Gastrocnemius medialis (tissue), 4 donors: Measurements from ENCODE around the gene ZSCAN30.

Experiments
- CTCF ChIP-seq, 5 experiments: fragments of 450-650 bp in 3 of 5; fragments of 200-600 bp in 2 of 5; sonication (generic) in 2 of 5; IDR thresholded peaks in 4 of 5; conservative IDR thresholded peaks in 1 of 5; 1 replicate in 4 of 5; 2 replicates in 1 of 5; pipeline ENCODE4 v1.5.1; 2016 to 2019; ENCODE audit warnings: antibody characterized with exemption in 5 of 5, mild to moderate bottlenecking in 3 of 5, moderate library complexity in 3 of 5
- POLR2A ChIP-seq, 2 donors: fragments of 450-650 bp; IDR thresholded peaks; one replicate each; pipeline ENCODE4 v1.6.1; 2017; ENCODE audit warnings: antibody characterized with exemption in 2 of 2, mild to moderate bottlenecking in 2 of 2, moderate library complexity in 2 of 2

GRCh38 chr18:35328868-35329267 is 38.8 kb upstream of the ZSCAN30 start:
- TF ChIP-seq CTCF (IDR thresholded peaks at IDR 0.05 in 4 of 5, conservative IDR thresholded peaks at IDR 0.05 in 1 of 5) (no peak), POLR2A (IDR thresholded peaks at IDR 0.05) (no peak)
